NCI-H2196 treated with DMSO at 0.1 percent for 48 hours (cell line): ENCODE data around the gene PEX19.
A peak's percentile ranks its signal among the peaks of the same experiment; 100 is the strongest.
"Not testable (repeated sequence)": the region's sequence is repeated elsewhere in the genome, so short reads cannot be mapped to it uniquely, and the experiment has no call there.

Experiments
- DNase-seq: peaks from one replicate; lab custom pipeline; 2025; ENCODE audit not compliant: unreplicated experiment; lab: John Stamatoyannopoulos, UW

The PEX19 gene

DNA sequence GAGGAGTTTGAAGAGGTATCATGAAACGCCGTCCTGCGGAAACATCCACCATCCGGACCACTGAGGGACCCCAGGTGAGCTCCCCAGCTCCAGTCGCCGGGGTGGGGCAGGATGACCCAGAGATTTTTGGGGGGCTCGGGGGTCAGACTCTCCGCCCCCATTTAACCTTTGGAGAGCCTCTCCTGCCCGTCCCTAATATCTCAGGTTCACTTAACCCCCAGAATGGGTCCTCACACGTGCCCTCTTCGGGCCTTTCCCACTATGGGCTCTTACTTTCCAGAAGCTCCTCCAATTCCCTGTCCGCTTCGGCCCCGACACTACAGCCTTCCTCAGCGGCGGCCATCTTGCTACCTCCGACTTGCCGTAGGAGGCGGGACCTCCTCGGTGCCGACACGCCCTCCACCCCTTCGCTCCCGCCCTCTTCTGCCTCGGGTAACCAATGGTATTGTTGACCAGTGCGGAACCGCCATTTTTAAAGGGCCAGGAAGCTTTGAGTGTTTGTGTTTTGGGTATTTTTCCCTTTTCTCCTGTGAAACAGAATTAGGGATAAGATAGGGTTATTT lies at the start of gene PEX19:
Gene PEX19, minus strand, starts transcription at position 352 of the 563 bp plus-strand sequence. Its CDS starts 9 bp downstream, at position 343.
- peak; percentile 75 for DNase-seq

- no peak for DNase-seq
Measured at GRCh38 chr1:160332516-160332915, 47.6 kb upstream of the PEX19 start.

- DNase-seq: no peak
Measured at GRCh38 chr1:160330119-160330518, 45.2 kb upstream of the PEX19 start.

DNA sequence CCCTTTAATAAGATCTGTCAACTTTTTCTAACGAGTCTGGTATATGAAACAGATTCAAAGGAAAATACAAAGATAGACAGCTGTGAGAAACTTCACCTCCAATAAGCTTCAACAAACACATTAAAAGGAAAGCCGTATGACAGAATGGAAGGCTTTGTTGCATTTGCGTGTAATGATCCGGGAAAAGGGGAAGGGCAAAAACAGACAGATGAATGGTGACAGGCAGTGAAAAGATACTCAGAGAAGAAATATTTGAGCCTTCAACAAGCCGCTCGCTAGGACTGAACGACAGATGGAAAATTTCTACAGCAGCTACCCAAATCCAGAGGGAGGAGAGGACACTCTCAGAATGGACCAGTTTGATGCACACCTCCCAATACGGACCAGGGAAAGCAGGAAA lies 43.3 kb upstream of the PEX19 start:
- DNase-seq: no peak

GRCh38 chr1:160326418-160326817 lies 41.5 kb upstream of the PEX19 start:
- DNase-seq: no peak

DNA sequence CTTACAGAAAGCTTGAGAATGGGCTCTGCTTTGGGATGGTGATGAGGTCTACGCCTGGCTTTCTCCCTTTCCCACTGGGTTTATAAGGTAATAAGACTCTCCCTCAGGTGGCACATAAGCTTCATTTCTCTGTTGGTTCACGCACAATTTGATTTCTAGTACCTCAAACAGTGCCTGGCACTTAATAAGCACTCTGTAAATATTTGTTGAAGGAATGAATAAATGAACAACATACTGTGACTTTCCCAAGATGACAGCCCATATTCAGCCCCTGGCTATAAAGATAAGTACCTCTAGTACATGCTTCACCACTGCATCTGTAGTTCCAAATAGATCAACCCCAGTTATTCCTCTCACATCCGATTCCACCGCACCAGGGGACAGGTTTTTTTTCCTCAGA lies 40.3 kb upstream of the PEX19 start:
- DNase-seq: peak; percentile 81

GRCh38 chr1:160322831-160323230 lies 37.9 kb upstream of the PEX19 start:
- no peak for DNase-seq

- no peak for DNase-seq
Measured at GRCh38 chr1:160315359-160315758, 30.4 kb upstream of the PEX19 start.

GRCh38 chr1:160309571-160309970 lies 24.6 kb upstream of the PEX19 start:
- no peak for DNase-seq

DNA sequence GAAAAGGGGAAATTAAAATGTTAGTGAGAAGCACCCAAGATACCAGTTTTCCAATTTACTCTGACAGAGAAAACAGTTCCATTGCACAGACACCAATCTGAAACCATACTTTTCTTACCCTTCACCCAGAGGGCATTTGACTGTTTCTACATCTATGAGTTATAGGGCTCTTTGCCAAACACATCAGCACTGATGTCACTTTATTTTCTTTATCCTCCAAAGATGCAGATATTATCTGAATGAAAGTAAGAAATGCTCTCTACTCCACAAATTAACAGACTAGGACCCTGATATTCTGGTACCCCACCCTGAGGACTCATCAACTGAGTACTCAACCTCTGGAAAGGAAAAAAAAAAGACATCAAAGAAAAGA lies 24.2 kb upstream of the PEX19 start:
- DNase-seq: no peak

- no peak for DNase-seq
Measured at GRCh38 chr1:160308451-160309184, 23.7 kb upstream of the PEX19 start.

- DNase-seq: no peak
Measured at GRCh38 chr1:160307118-160307791, 22.3 kb upstream of the PEX19 start.

DNA sequence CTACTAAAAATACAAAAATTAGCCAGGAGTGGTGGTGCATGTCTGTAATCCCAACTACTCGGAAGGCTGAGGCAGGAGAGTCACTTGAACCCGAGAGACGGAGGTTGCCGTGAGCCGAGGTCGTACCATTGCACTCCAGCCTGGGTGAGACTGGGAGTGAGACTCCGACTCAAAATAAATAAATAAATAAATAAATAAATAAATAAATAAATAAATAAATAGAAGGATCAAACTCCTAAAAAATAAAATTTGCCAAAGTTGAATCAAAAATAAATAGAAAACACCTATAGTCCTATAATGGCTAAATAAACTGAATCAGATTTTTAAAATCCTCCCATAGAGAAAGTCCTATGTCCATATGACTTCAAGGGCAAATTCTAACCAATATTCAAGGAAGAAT lies 15.2 kb upstream of the PEX19 start:
- no peak for DNase-seq

DNA sequence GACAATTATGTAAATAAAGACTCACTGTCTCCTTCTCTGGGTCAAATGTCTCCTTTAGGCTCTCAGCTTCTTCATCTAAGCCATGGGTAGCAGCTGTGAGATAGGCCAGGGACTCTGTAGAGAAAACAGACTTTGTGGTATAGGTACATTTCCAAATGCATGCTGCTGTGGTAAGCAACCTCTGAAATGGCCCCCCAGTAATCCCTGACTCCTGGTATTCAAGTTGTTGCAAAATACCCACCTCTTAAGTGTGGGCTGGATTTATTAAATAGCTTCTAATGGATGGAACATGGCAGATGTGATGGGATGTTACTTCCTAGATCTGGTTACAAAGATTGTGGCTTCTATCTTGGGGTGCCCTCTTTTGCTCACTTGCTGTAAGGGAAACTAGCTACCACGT lies 11.1 kb upstream of the PEX19 start:
- no peak for DNase-seq

GRCh38 chr1:160293020-160293968 lies 8.4 kb upstream of the PEX19 start:
- DNase-seq: no peak

DNA sequence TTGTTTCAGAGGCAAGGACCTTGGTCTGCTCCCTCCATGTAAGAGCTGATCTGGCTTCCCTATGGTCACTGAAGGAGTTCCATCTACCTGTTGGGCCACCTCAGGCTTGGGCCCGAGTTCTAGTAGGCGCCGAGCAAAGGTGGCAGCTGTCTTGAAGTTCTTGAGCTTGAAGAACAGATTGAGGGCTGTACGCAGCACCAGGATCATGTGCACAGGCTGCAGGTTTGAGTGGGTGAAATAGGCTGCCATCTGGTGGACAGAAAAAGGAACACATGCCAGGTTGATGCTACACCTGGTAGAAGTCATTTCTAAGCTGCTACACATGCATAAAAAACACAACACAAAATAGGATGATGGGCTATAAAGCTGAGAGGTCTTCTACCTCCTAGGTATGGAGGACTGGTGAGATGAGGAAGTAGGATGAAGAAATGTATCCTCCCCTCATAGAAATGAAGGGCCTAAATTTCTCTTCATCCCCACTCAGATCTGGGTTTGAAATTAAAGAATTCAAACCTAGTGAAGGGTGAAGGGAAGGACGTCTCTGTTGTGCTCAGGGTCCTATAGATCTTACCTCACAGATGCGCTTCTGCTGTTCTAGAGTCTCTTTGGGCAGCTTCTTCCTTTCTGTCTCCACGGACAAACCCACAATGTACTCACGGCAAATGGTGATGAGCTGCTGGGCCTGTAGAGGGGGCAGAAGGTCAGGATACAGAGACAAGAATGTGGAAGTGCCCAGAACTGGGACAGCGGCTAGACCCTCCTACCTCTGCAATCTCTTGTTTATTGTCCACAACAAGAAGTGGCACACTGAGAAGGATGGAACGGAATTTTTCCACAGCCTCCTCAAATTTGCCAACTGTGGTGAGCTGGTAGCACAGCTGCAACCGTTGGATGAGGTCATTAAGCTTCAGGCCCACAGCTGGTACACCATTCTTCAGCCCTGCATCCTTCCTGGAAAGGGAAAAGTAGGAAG lies 6.6 kb upstream of the PEX19 start:
- DNase-seq: peak; percentile 59

- DNase-seq: not testable (repeated sequence)
Measured at GRCh38 chr1:160287769-160288168, 2.8 kb upstream of the PEX19 start.

DNA sequence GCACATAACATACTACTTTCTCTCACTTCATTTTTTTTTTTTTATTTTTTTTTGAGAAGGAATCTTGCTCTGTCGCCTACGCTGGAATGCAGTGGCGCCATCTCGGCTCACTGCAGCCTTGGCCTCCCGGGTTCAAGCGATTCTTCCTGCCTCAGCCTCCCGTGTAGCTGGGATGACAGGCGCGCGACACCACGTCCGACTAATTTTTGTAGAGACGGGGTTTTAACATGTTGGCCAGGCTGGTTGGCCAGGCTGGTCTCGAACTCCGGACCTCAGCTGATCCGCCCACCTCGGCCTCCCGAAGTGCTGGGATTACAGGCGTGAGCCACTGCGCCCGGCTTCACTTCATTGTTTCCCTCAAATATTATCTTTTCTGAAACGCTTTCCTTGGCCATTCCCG lies 573 bp upstream of the PEX19 start:
- no peak for DNase-seq

GRCh38 chr1:160284220-160284781 lies 632 bp downstream of the PEX19 start:
- DNase-seq: no peak

- no peak for DNase-seq
Measured at GRCh38 chr1:160282807-160283206, 2.1 kb downstream of the PEX19 start.
